Breast epithelium (tissue), 4 donors: Measurements from ENCODE around the gene ING5. TPM values are rescaled to one million over a fixed set of nuclear protein-coding genes. Genes with fewer than 3 reads are reported as not detected.

Source experiments
- DNase-seq, 2 donors: peaks; one replicate each; pipeline ENCODE4 v3.0.0-alpha.2; 2019; ENCODE audit warnings: low spot score in 2 of 2
- H3K27ac ChIP-seq, 2 donors: fragments of 200-600 bp; sonication (generic) in 1 of 2; one replicate each; pipeline ENCODE4 v1.5.1; 2016 to 2019; ENCODE audit warnings: mild to moderate bottlenecking in 1 of 2
- H3K27me3 ChIP-seq, 2 donors: fragments of 200-600 bp; sonication (generic) in 1 of 2; one replicate each; pipeline versions ENCODE4 v1.5.1 to v1.6.0; 2017 to 2019; ENCODE audit warnings: control low read depth in 1 of 2, mild to moderate bottlenecking in 1 of 2
- H3K36me3 ChIP-seq: fragments of 200-600 bp; one replicate; pipeline ENCODE4 v1.5.1; 2019
- H3K4me1 ChIP-seq, 2 donors: fragments of 200-600 bp; sonication (generic); one replicate each; pipeline ENCODE4 v1.5.1; 2016 to 2019; ENCODE audit warnings: control low read depth in 1 of 2
- H3K4me3 ChIP-seq, 3 donors: fragments of 200-600 bp; sonication (generic); 1 replicate in 2 of 3; 2 replicates in 1 of 3; pipeline ENCODE4 v1.5.1; 2016 to 2019; ENCODE audit warnings: mild to moderate bottlenecking in 3 of 3, moderate library complexity in 2 of 3
- H3K9me3 ChIP-seq, 2 donors: fragments of 200-600 bp; sonication (generic) in 1 of 2; one replicate each; pipeline ENCODE4 v1.5.1; 2016 to 2019; ENCODE audit warnings: control low read depth in 1 of 2
- POLR2A ChIP-seq: fragments of 450-650 bp; IDR thresholded peaks from one replicate; pipeline ENCODE4 v1.6.1; 2016; ENCODE audit warnings: antibody characterized with exemption, mild to moderate bottlenecking, moderate library complexity
- POLR2AphosphoS5 ChIP-seq, 3 donors: sonication (generic); formaldehyde crosslinking; IDR thresholded peaks; one replicate each; pipeline ENCODE4 v1.6.1; 2017; ENCODE audit warnings: antibody characterized with exemption in 3 of 3
- intact Hi-C: fragments of 100-400 bp; cut with DNase I; formaldehyde crosslinking; loops from one replicate; pipeline ENCODE4 v1.15.1; 2023; ENCODE audit warnings: low total_unique reads
- total RNA-seq, 3 donors: library from RNA; depleted of rRNA; stranded (reverse); fragments of >200 nt; gene quantifications; one replicate each; pipeline ENCODE4 v1.1.0, GENCODE V29; 2016
- TF ChIP-seq, protein P1 (sequence below), 3 donors: fragments of 450-650 bp; IDR thresholded peaks; one replicate each; pipeline ENCODE4 v1.5.1; 2016 to 2017; ENCODE audit warnings: antibody characterized with exemption in 3 of 3, mild to moderate bottlenecking in 3 of 3, moderate library complexity in 3 of 3

ING5 gene
- total RNA-seq, 3 donors from 2014 or later, result 29.6 to 49.0 (median 45.6) TPM

GRCh38 chr2:241745276-241745675 lies 43.4 kb downstream of the ING5 start:
- Histone ChIP-seq H3K27me3 (no peaks in the 10 kb centered on the region), H3K4me1 (no peaks in the 10 kb centered on the region), H3K4me3 (no peak overlapping the region), H3K9me3 (no peaks in the 10 kb centered on the region), H3K36me3 (no peaks in the 10 kb centered on the region), H3K27ac (no peak overlapping the region)
- DNase-seq, result no peak
- TF ChIP-seq POLR2A, result no peak
- TF ChIP-seq, protein P1, sequence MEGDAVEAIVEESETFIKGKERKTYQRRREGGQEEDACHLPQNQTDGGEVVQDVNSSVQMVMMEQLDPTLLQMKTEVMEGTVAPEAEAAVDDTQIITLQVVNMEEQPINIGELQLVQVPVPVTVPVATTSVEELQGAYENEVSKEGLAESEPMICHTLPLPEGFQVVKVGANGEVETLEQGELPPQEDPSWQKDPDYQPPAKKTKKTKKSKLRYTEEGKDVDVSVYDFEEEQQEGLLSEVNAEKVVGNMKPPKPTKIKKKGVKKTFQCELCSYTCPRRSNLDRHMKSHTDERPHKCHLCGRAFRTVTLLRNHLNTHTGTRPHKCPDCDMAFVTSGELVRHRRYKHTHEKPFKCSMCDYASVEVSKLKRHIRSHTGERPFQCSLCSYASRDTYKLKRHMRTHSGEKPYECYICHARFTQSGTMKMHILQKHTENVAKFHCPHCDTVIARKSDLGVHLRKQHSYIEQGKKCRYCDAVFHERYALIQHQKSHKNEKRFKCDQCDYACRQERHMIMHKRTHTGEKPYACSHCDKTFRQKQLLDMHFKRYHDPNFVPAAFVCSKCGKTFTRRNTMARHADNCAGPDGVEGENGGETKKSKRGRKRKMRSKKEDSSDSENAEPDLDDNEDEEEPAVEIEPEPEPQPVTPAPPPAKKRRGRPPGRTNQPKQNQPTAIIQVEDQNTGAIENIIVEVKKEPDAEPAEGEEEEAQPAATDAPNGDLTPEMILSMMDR (IDR thresholded peaks at IDR 0.05), result no peak
- no peak for TF ChIP-seq POLR2AphosphoS5 (IDR thresholded peaks at IDR 0.05)
- intact Hi-C loops, result no loop called here

- intact Hi-C loops, result no loop called here
These were observed 44.2 kb downstream of the ING5 start for GRCh38 chr2:241746084-241746483.

GRCh38 chr2:241748468-241749256 lies 46.8 kb downstream of the ING5 start:
- H3K27ac ChIP-seq, result no peak overlapping the region
- no peaks in the 10 kb centered on the region for H3K36me3 ChIP-seq
- intact Hi-C loops, result no loop called here
- DNase-seq, result no peak
- TF ChIP-seq, protein P1 (IDR thresholded peaks at IDR 0.05), result no peak
- TF ChIP-seq POLR2A (no peak), POLR2AphosphoS5 (IDR thresholded peaks at IDR 0.05) (no peak)
- H3K4me3 ChIP-seq, result no peak overlapping the region
- no peaks in the 10 kb centered on the region for H3K27me3 ChIP-seq
- no peaks in the 10 kb centered on the region for H3K4me1 ChIP-seq
- H3K9me3 ChIP-seq, result no peaks in the 10 kb centered on the region

More at GRCh38 chr2:241746084-241746483, 44.2 kb downstream of the ING5 start:
- Histone ChIP-seq H3K9me3 (no peaks in the 10 kb centered on the region), H3K27ac (no peak overlapping the region), H3K4me1 (no peaks in the 10 kb centered on the region), H3K27me3 (no peaks in the 10 kb centered on the region), H3K36me3 (no peaks in the 10 kb centered on the region), H3K4me3 (no peak overlapping the region)
- no peak for TF ChIP-seq POLR2AphosphoS5 (IDR thresholded peaks at IDR 0.05)
- TF ChIP-seq, protein P1 (IDR thresholded peaks at IDR 0.05), result no peak
- TF ChIP-seq POLR2A, result no peak
- DNase-seq, result no peak

- Histone ChIP-seq H3K27ac (no peak overlapping the region), H3K4me3 (no peak overlapping the region), H3K36me3 (no peaks in the 10 kb centered on the region), H3K27me3 (no peaks in the 10 kb centered on the region), H3K9me3 (no peaks in the 10 kb centered on the region), H3K4me1 (no peaks in the 10 kb centered on the region)
- no peak for DNase-seq
- TF ChIP-seq, protein P1 (IDR thresholded peaks at IDR 0.05), result no peak
- intact Hi-C loops, result no loop called here
These were observed 48.4 kb downstream of the ING5 start for GRCh38 chr2:241750076-241750840.

- DNase-seq, result no peak
- Histone ChIP-seq H3K27me3 (no peaks in the 10 kb centered on the region), H3K4me1 (no peaks in the 10 kb centered on the region), H3K36me3 (peaks cover 3% of the 10 kb centered on the region), H3K9me3 (no peaks in the 10 kb centered on the region), H3K27ac (no peak overlapping the region), H3K4me3 (no peak overlapping the region)
- intact Hi-C loops, result no loop called here
- TF ChIP-seq POLR2A, result no peak
- TF ChIP-seq, protein P1 (IDR thresholded peaks at IDR 0.05), result no peak
- TF ChIP-seq POLR2AphosphoS5 (IDR thresholded peaks at IDR 0.05), result no peak
These were observed 49.3 kb downstream of the ING5 start for GRCh38 chr2:241751152-241751551.
